CD4-positive, alpha-beta T cell (primary cell): ENCODE measurements around the gene GABARAPL1. TPM values are rescaled to one million over a fixed set of nuclear protein-coding genes. Genes with fewer than 3 reads are reported as not detected.

Experiments
- ATAC-seq: fragments of 200-7000 bp; cut with Tn5 transposase; one replicate; pipeline ENCODE4 v1.10.0; 2022; ENCODE audit warnings: mild to moderate bottlenecking; ENCODE audit not compliant: poor library complexity
- CTCF ChIA-PET: fragments of 350-600 bp; sonication (Branson Sonifier 250); formaldehyde crosslinking; loops from one replicate; lab custom pipeline; 2021; ENCODE audit warnings: antibody characterized with exemption, inconsistent platforms; lab: Charles Lee
- POLR2A ChIA-PET: fragments of 350-600 bp; sonication (Branson Sonifier 250); formaldehyde crosslinking; loops from one replicate; lab custom pipeline; 2021; ENCODE audit warnings: antibody characterized with exemption, inconsistent platforms; lab: Charles Lee
- DNase-seq, 14 experiments: peaks; one replicate each; pipeline ENCODE4 v3.0.0-alpha.2; 2013 to 2020; ENCODE audit warnings: mixed read lengths in 2 of 14
- H3K27ac ChIP-seq, 2 donors: one replicate each; pipeline versions ENCODE4 v1.5.1 to v1.7.0; 2013; ENCODE audit warnings: low read length in 2 of 2, low read depth in 1 of 2, mild to moderate bottlenecking in 1 of 2
- H3K27me3 ChIP-seq, 2 experiments: 1 replicate in 1 of 2; 2 replicates in 1 of 2; pipeline versions ENCODE4 v1.6.1 to v1.7.0; 2013; ENCODE audit warnings: low read length in 2 of 2, control low read depth in 1 of 2, mild to moderate bottlenecking in 1 of 2, moderate library complexity in 1 of 2; ENCODE audit not compliant: insufficient read depth in 2 of 2, control insufficient read depth in 1 of 2
- H3K36me3 ChIP-seq: one replicate; pipeline ENCODE4 v1.6.1; 2013; ENCODE audit warnings: low read length, control low read depth; ENCODE audit not compliant: insufficient read depth
- H3K4me1 ChIP-seq: one replicate; pipeline ENCODE4 v1.6.1; 2013; ENCODE audit warnings: low read length, control low read depth; ENCODE audit not compliant: insufficient read depth
- H3K4me3 ChIP-seq: one replicate; pipeline ENCODE4 v1.5.1; 2013; ENCODE audit warnings: mild to moderate bottlenecking, low read length, moderate library complexity
- H3K9me3 ChIP-seq, 2 experiments: 1 replicate in 1 of 2; 2 replicates in 1 of 2; pipeline versions ENCODE4 v1.6.1 to v1.7.0; 2013; ENCODE audit warnings: low read length in 2 of 2, mild to moderate bottlenecking in 2 of 2, control low read depth in 1 of 2, moderate library complexity in 1 of 2; ENCODE audit not compliant: control insufficient read depth in 1 of 2, insufficient read depth in 1 of 2
- H3K27ac Mint-ChIP-seq: one replicate; pipeline ENCODE4 v1.8.0; 2020; ENCODE audit warnings: mixed read lengths
- H3K27me3 Mint-ChIP-seq: one replicate; pipeline ENCODE4 v1.8.0; 2021; ENCODE audit warnings: mixed read lengths
- H3K36me3 Mint-ChIP-seq: one replicate; pipeline ENCODE4 v1.8.0; 2021; ENCODE audit warnings: low read depth, mixed read lengths
- H3K4me1 Mint-ChIP-seq: one replicate; pipeline ENCODE4 v1.8.0; 2021; ENCODE audit warnings: low read depth, mixed read lengths
- H3K4me3 Mint-ChIP-seq: one replicate; pipeline ENCODE4 v1.8.0; 2020; ENCODE audit warnings: mild to moderate bottlenecking, mixed read lengths
- H3K9me3 Mint-ChIP-seq: one replicate; pipeline ENCODE4 v1.8.0; 2020; ENCODE audit warnings: mixed read lengths
- CTCF ChIP-seq: fragments of 200-600 bp; IDR thresholded peaks from one replicate; pipeline ENCODE4 v1.8.0; 2022; ENCODE audit warnings: antibody characterized with exemption, mild to moderate bottlenecking
- intact Hi-C, 2 experiments: fragments of 100-400 bp; cut with DNase I in 1 of 2; cut with micrococcal nuclease in 1 of 2; formaldehyde crosslinking; loops; one replicate each; pipeline versions ENCODE4 v1.15.1 to v1.9.0; 2023 to 2025; cut with DNase I, micrococcal nuclease
- total RNA-seq, 174 experiments: library from RNA in 2 of 174; stranded (reverse) in 2 of 174; gene quantifications; one replicate each; pipeline ENCODE4 v1.2.3 and lab custom pipeline; 2021 to 2026

Gene GABARAPL1
- total RNA-seq, 2 experiments from 2014 or later, result 267 to 276 TPM

DNA sequence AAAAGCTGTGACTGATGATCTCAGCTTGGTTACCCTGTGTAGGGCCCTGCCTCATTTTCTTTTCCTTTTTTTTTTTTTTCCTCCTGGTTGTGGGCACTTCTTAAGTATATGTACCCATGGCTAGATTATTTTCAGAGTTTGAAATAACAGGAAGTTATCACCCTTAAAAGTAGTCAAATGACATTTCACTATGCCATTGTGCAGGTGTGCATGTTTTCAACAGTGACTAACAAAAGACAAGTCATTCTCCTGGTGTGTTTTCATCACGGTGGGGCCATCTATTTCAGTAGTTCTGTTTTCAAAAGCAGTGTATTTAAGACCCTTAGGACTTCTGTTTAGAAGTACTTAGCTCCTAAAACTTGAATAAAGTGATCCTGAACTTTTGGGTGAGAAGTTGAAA is 15.0 kb downstream of the GABARAPL1 start:
- intact Hi-C loops, result no loop called here
- Histone ChIP-seq H3K27ac (no peak overlapping the region), H3K27me3 (no peaks in the 10 kb centered on the region), H3K4me3 (no peak overlapping the region), H3K36me3 (peaks cover 1% of the 10 kb centered on the region), H3K9me3 (no peaks in the 10 kb centered on the region), H3K4me1 (no peaks in the 10 kb centered on the region)
- H3K9me3 Mint-ChIP-seq, result no peaks in the 10 kb centered on the region
- DNase-seq (no peak), ATAC-seq (peak; percentile 15)
- H3K27ac Mint-ChIP-seq, result no peak overlapping the region
- no peak overlapping the region for H3K4me3 Mint-ChIP-seq
- TF ChIP-seq CTCF, result no peak
- ChIA-PET POLR2A (no interaction called here), CTCF (interaction anchor here (0.8 kb wide), 1 partner anchor 413 kb away, joined by 3 read pairs; no protein-coding TSS in a partner anchor)
- H3K27me3 Mint-ChIP-seq, result no peaks in the 10 kb centered on the region
- peaks cover 21% of the 10 kb centered on the region for H3K36me3 Mint-ChIP-seq
- H3K4me1 Mint-ChIP-seq, result peaks cover 6% of the 10 kb centered on the region

- no peak overlapping the region for H3K4me3 Mint-ChIP-seq
- no peaks in the 10 kb centered on the region for H3K27me3 Mint-ChIP-seq
- intact Hi-C loops, result loop anchor here (2.0 kb wide), 2 partner anchors 516 to 1252 kb away; no protein-coding TSS in a partner anchor
Observed at GRCh38 chr12:10234562-10234961, 21.9 kb downstream of the GABARAPL1 start.

More at GRCh38 chr12:10234562-10234961, 21.9 kb downstream of the GABARAPL1 start:
- no peak overlapping the region for H3K4me3 ChIP-seq
- H3K4me1 ChIP-seq, result no peaks in the 10 kb centered on the region
- H3K9me3 ChIP-seq, result peaks cover 0 to 8% of the 10 kb centered on the region in 2 experiments
- DNase-seq (no peak), ATAC-seq (no peak)
- TF ChIP-seq CTCF, result no peak
- no peak overlapping the region for H3K27ac Mint-ChIP-seq
- H3K36me3 ChIP-seq, result no peaks in the 10 kb centered on the region
- H3K36me3 Mint-ChIP-seq, result no peaks in the 10 kb centered on the region
- ChIA-PET POLR2A (interaction anchor here (0.6 kb wide), 1 partner anchor 11 kb away, joined by 3 read pairs; no protein-coding TSS in a partner anchor), CTCF (interaction anchor here (3.6 kb wide), 1 partner anchor 328 kb away, joined by 13 read pairs; no protein-coding TSS in a partner anchor)
- peaks cover 2% of the 10 kb centered on the region for H3K9me3 Mint-ChIP-seq
- H3K4me1 Mint-ChIP-seq, result no peaks in the 10 kb centered on the region
- H3K27ac ChIP-seq, result no peak overlapping the region
- no peaks in the 10 kb centered on the region for H3K27me3 ChIP-seq
